K562 (cell line): Measurements from ENCODE around the gene QSOX2. TPM values are rescaled to one million over a fixed set of nuclear protein-coding genes. Genes with fewer than 3 reads are reported as not detected.
A peak's percentile ranks its signal among the peaks of the same experiment; 100 is the strongest.

Source experiments
- ATAC-seq: fragments of 200-7000 bp; cut with Tn5 transposase; 3 replicates; pipeline ENCODE4 v1.9.1; 2020; ENCODE audit warnings: moderate library complexity
- BruUV-seq: library from RNA; stranded (reverse); fragments of 400-500 nt; replicated peaks from 2 replicates; lab custom pipeline; 2021; lab: Mats Ljungman, UMichigan
- CTCF ChIA-PET: fragments of 300-600 bp; formaldehyde crosslinking; extraction: SDS; loops from one replicate; lab custom pipeline; 2021; ENCODE audit warnings: low intra/inter-chr PET ratio; lab: Yijun Ruan, JAX
- POLR2A ChIA-PET: fragments of 300-600, 350-650 bp; sonication (Branson Sonifier 250); formaldehyde crosslinking; extraction: SDS; loops from one replicate; lab custom pipeline; 2021; ENCODE audit warnings: antibody characterized with exemption, inconsistent platforms; lab: Yijun Ruan, JAX
- DNase-seq, 4 experiments: peaks; one replicate each; pipeline versions ENCODE4 v3.0.0 to v3.0.0-alpha.2; 2011 to 2018; ENCODE audit warnings: low spot score in 3 of 4, mixed read lengths in 3 of 4; ENCODE audit errors: extremely low read depth in 1 of 4
- FAIRE-seq: peaks from 2 replicates; lab custom pipeline; 2011; peaks lifted over from hg19 to GRCh38; lab: Jason Lieb, UNC
- H2AFZ ChIP-seq: 2 replicates; pipeline ENCODE4 v1.6.0; 2011; ENCODE audit warnings: low read depth, low read length, control low read depth, inconsistent platforms
- H3K27ac ChIP-seq: fragments of 200-600 bp; 3 replicates; pipeline ENCODE4 v1.8.0; 2011; ENCODE audit warnings: low read depth, mild to moderate bottlenecking, control low read depth, inconsistent platforms, low read length, moderate library complexity, mixed read lengths; ENCODE audit errors: extremely low read depth
- H3K27me3 ChIP-seq, 2 experiments: fragments of 300-600 bp in 1 of 2; 2 replicates in 1 of 2; 3 replicates in 1 of 2; pipeline versions ENCODE4 v1.6.0 to v1.8.0; 2011; ENCODE audit warnings: inconsistent platforms in 2 of 2, low read length in 2 of 2, mild to moderate bottlenecking in 1 of 2, mixed read lengths in 1 of 2, moderate library complexity in 1 of 2; ENCODE audit not compliant: control insufficient read depth in 2 of 2, insufficient read depth in 2 of 2
- H3K36me3 ChIP-seq: fragments of 300-600 bp; 3 replicates; pipeline ENCODE4 v1.8.0; 2011; ENCODE audit warnings: mild to moderate bottlenecking, low read length, inconsistent platforms; ENCODE audit not compliant: control insufficient read depth, insufficient read depth
- H3K4me1 ChIP-seq, 2 experiments: fragments of 200-600 bp in 1 of 2; replicated peaks in 1 of 2; 2 replicates in 1 of 2; 3 replicates in 1 of 2; pipeline versions ENCODE4 v1.5.1 to v1.8.0; 2011; ENCODE audit warnings: inconsistent platforms in 2 of 2, low read length in 2 of 2, mild to moderate bottlenecking in 1 of 2, mixed read lengths in 1 of 2, moderate library complexity in 1 of 2; ENCODE audit not compliant: control insufficient read depth in 2 of 2, insufficient read depth in 2 of 2
- H3K4me2 ChIP-seq: 2 replicates; pipeline ENCODE4 v1.6.1; 2011; ENCODE audit warnings: low read length, control low read depth, inconsistent platforms, mixed read lengths; ENCODE audit not compliant: insufficient read depth
- H3K4me3 ChIP-seq: fragments of 200-600 bp; sonication (generic), shearing (Covaris generic); 2 replicates; pipeline ENCODE4 v1.5.1; 2016; ENCODE audit warnings: control low read depth, inconsistent platforms
- H3K79me2 ChIP-seq: fragments of 200-600 bp; 3 replicates; pipeline ENCODE4 v1.8.0; 2011; ENCODE audit warnings: low read length, inconsistent platforms; ENCODE audit not compliant: control insufficient read depth, insufficient read depth
- H3K9ac ChIP-seq, 2 experiments: 2 replicates each; pipeline versions ENCODE4 v1.6.0 to v1.6.1; 2011; ENCODE audit warnings: low read depth in 2 of 2, low read length in 2 of 2, control low read depth in 1 of 2, inconsistent platforms in 1 of 2, mild to moderate bottlenecking in 1 of 2, mixed read lengths in 1 of 2; ENCODE audit not compliant: insufficient read depth in 1 of 2
- H3K9me1 ChIP-seq: one replicate; pipeline ENCODE4 v1.6.0; 2011; ENCODE audit warnings: inconsistent platforms, mild to moderate bottlenecking, low read length, moderate library complexity; ENCODE audit not compliant: control insufficient read depth, insufficient read depth
- H3K9me3 ChIP-seq: replicated peaks from 2 replicates; pipeline ENCODE4 v1.5.1; 2011; ENCODE audit warnings: low read depth, low read length, inconsistent platforms; ENCODE audit not compliant: control insufficient read depth, insufficient read depth
- H4K20me1 ChIP-seq: replicated peaks from 2 replicates; pipeline ENCODE4 v1.6.1; 2011; ENCODE audit warnings: low read length, inconsistent platforms, mixed read lengths; ENCODE audit not compliant: control insufficient read depth, insufficient read depth
- BRD4 ChIP-seq: fragments of 200-600 bp; sonication (generic); IDR thresholded peaks from 2 replicates; pipeline ENCODE4 v1.6.1; 2017; ENCODE audit warnings: inconsistent platforms
- POLR2G ChIP-seq: fragments of 200-400 bp; formaldehyde crosslinking; IDR thresholded peaks from 2 replicates; pipeline ENCODE4 v1.6.1; 2017; ENCODE audit warnings: low read depth, mild to moderate bottlenecking, antibody characterized with exemption, low read length, moderate library complexity
- SP2 ChIP-seq: IDR thresholded peaks from 2 replicates; pipeline ENCODE4 v1.6.1; 2011; ENCODE audit warnings: mild to moderate bottlenecking, low read depth, low read length, moderate library complexity; ENCODE audit not compliant: poor library complexity, severe bottlenecking; ENCODE audit errors: extremely low read depth
- VEZF1 ChIP-seq: fragments of 200-800 bp; sonication (Bioruptor generic); IDR thresholded peaks from 2 replicates; pipeline ENCODE4 v1.6.1; 2017; ENCODE audit warnings: missing genetic modification characterization, missing compliant biosample characterization
- ZNF140 ChIP-seq: fragments of 250-450 bp; sonication (Bioruptor Pico); IDR thresholded peaks from 2 replicates; pipeline ENCODE4 v1.8.0; 2021; ENCODE audit warnings: moderate library complexity, mild to moderate bottlenecking, inconsistent platforms
- WGBS: fragments of 100-300 bp; shearing (Covaris generic); methylation state at CpG from one replicate; pipeline ENCODE4 v1.1.6; 2016; ENCODE audit warnings: low coverage, mixed read lengths; ENCODE audit not compliant: insufficient coverage; ENCODE audit errors: missing lambda C conversion rate; 5-methylcytosine and 5-hydroxymethylcytosine counted together
- in situ Hi-C: fragments of 300-500 bp; cut with MboI; formaldehyde crosslinking; loops from 4 replicates; pipeline ENCODE4 v1.15.0; 2018; ENCODE audit warnings: inconsistent platforms, mixed read lengths
- intact Hi-C: fragments of 100-400 bp; cut with micrococcal nuclease; formaldehyde crosslinking; loops from 2 replicates; pipeline ENCODE4 v1.14.2; 2022
- polyA plus RNA-seq, 8 experiments: library from polyadenylated mRNA; depleted of rRNA in 4 of 8; stranded (reverse) in 5 of 8; unstranded in 3 of 8; fragments of >200 nt; fragmentation: Nextera tagmentation in 2 of 8; fragmentation: Illumina TruSeq in 1 of 8; extraction: Ambion mirVana in 2 of 8; extraction: Trizol in 1 of 8; gene quantifications; 2 replicates each; pipeline versions ENCODE4 v1.2.1 to v1.2.3, GENCODE V29; 2011 to 2014; ENCODE audit warnings: inconsistent platforms in 1 of 8, missing spikeins in 1 of 8
- total RNA-seq, 7 experiments: library from RNA; depleted of rRNA in 6 of 7; stranded (reverse); fragments of >200 nt in 6 of 7; fragmentation: Illumina TruSeq in 2 of 7; extraction: Trizol in 2 of 7; gene quantifications; 2 replicates each; pipeline versions ENCODE4 v1.2.1 to v1.2.3, GENCODE V29; 2011 to 2021; ENCODE audit warnings: low replicate concordance in 1 of 7

Gene QSOX2
- total and polyA plus RNA-seq, 9 of the 15 experiments (the other 6 are each of a cell fraction or from before 2014, with no cell fraction given), result 0.51 to 23.7 (median 12.7) TPM

GRCh38 chr9:136211006-136211405 lies 34.6 kb downstream of the QSOX2 start (continued):
- no peak for TF ChIP-seq SP2

GRCh38 chr9:136210276-136210675 lies 35.3 kb downstream of the QSOX2 start:
- Histone ChIP-seq H3K9me3 (no peaks in the 10 kb centered on the region), H3K4me2 (no peak overlapping the region), H3K9me1 (peaks cover 4% of the 10 kb centered on the region), H3K4me1 (peaks cover 34 to 55% of the 10 kb centered on the region in 2 experiments), H3K27me3 (no peaks in the 10 kb centered on the region), H4K20me1 (peaks cover 12% of the 10 kb centered on the region; the same call in 1 of the 2 replicates), H3K4me3 (no peak overlapping the region), H3K36me3 (peaks cover 82% of the 10 kb centered on the region; the same call in 2 of the 3 replicates), H3K9ac (no peak overlapping the region), H2AFZ (no peak overlapping the region), H3K79me2 (no peaks in the 10 kb centered on the region), H3K27ac (no peak overlapping the region)
- intact Hi-C loops (no loop called here), in situ Hi-C loops (no loop called here)
- WGBS, result 95% methylated on average over 14 of the region's 16 CpGs
- TF ChIP-seq POLR2G (0 out of 2 replicates have a peak, but pooled peaks have one; percentile 13), BRD4 (no peak), ZNF140 (CRISPR knock-in tag) (no peak), VEZF1 (CRISPR knock-in tag) (no peak)
- ATAC-seq (no peak), DNase-seq (no peak), FAIRE-seq (no peak)
- TSS peak; percentile 24 for BruUV-seq
- ChIA-PET CTCF (no interaction called here), POLR2A (interaction anchor here (1.8 kb wide), 1 partner anchor 10 kb away, joined by 6 read pairs; no protein-coding TSS in a partner anchor)
